NCI-H1436 (cell line): ENCODE measurements around the gene SYVN1.
A peak's percentile ranks its signal among the peaks of the same experiment; 100 is the strongest.

ENCODE experiments used
- DNase-seq: peaks from one replicate; lab custom pipeline; 2025; lab: John Stamatoyannopoulos, UW

SYVN1 gene

GRCh38 chr11:65112546-65113360 is 21.6 kb downstream of the SYVN1 start:
- DNase-seq, result peak; percentile 41

DNA sequence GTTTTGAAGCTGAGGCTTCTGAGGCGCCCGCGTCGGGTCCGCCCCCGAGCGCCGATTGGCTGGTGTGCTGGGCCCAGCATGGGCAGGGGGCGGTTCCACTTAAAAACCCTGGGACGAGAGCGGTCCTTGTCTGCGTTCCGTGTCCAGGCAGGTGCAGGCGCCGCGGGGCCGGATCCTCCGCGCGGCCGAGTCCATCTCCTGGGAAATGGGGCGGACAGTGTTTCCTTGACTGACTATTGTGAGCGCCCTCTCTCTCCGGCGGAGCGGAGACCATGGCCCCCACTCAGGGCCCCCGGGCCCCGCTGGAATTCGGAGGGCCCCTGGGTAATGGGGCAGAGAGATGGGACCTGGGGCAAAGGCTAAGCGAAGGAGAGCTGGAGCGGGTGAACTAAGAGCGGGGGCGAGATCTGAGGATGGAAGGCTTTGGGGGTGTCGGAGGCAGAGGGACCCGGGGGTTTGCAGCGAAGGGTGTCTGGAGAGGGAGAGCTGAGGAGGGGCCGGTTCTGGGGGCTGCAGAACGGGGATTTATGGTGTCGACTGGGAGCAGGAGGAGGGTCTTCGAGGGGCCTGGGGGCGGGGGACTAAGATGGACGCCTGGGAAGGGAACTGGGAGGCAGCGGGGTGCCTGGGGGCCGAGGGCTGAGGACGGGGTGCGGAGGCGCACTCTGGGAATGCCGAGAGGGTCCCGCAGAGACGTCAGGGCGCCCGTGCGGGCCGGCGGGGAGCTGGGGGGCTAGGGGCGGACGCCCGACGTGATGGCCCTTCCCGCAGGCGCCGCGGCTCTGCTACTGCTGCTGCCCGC is 22.4 kb downstream of the SYVN1 start, which contains the start of gene TM7SF2:
Gene TM7SF2, plus strand, starts transcription at position 129 of the 802 bp plus-strand sequence. Its CDS starts 144 bp downstream, at position 273.
- DNase-seq, result peak; percentile 97

DNA sequence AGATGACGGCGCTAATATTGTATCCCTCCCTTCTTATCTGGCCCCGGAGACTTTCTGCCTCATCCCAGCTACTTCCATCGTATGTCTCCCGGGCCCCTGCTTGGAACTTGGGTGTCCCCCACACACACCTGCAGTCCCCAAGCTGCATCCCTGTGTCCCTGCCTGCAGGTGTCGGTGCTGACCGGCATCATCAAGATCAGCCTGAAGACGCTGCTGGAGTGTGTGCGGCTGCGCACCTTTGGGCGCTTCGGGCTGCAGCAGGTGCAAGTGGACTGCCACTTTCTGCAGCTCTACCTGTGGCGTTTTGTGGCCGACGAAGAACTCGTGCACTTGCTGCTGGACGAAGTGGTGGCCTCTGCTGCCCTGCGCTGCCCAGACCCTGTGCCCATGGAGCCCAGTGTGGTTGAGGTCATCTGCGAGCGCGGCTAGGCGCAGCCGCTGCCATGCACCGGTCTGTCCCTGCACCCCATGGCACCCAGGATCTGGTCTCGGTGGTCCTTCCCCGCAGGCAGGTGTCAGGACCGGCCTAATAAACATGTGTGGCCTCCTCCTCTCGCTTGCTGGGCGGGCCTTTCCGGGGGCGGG is 23.1 kb downstream of the SYVN1 start:
- no peak for DNase-seq

GRCh38 chr11:65110354-65110861 is 23.9 kb downstream of the SYVN1 start:
- peak; percentile 79 for DNase-seq

- DNase-seq, result no peak
Measured at GRCh38 chr11:65109231-65110198, 24.8 kb downstream of the SYVN1 start.

DNA sequence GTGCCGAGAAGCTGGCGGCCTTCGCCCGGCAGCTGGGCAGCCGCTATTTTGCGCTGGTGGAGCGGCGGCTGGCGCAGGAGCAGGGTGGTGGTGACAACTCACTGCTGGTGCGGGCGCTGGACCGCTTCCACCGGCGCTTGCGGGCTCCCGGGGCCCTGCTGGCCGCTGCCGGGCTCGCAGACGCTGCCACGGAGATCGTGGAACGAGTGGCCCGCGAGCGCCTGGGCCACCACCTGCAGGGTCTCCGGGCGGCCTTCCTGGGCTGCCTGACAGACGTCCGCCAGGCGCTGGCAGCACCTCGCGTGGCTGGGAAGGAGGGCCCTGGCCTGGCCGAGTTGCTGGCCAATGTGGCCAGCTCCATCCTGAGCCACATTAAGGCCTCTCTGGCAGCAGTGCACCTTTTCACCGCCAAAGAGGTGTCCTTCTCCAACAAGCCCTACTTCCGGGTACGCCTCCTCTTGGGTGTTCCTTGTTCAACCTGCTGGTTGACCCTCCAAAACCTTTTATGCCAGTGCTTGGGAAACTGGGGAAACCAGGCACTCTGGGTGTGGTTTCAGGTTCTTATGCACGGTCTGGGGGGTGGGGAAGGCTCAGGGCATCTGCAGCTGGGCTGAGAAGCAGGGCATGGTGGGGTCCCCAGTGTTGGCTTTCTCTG is 25.7 kb downstream of the SYVN1 start:
- no peak for DNase-seq

GRCh38 chr11:65107751-65108468 is 26.4 kb downstream of the SYVN1 start:
- no peak for DNase-seq

DNA sequence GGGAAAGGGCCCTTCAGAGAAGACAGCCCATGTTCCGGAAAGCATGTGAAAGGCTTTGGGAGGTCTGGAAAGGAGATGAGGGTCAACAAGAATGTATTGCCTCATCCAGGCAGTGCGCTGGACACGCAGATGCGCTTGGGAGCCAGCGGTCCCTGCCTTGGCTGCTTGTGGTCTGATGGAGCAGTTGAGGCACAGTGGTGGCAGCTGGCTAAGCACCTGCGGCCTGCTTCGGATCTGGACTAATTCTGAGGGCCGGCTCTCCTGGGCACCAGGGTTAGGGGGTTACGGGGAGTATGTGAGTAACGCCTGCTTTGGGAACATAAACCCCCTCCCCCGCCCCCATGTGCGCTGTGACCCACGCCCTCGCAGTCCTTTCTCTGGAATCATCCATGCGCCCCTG is 27.2 kb downstream of the SYVN1 start:
- no peak for DNase-seq

GRCh38 chr11:65104628-65105027 is 29.7 kb downstream of the SYVN1 start:
- DNase-seq, result no peak

GRCh38 chr11:65103476-65103875 is 30.8 kb downstream of the SYVN1 start:
- no peak for DNase-seq

- DNase-seq, result no peak
Measured at GRCh38 chr11:65102142-65103095, 31.9 kb downstream of the SYVN1 start.

- no peak for DNase-seq
Measured at GRCh38 chr11:65100674-65101350, 33.5 kb downstream of the SYVN1 start.

GRCh38 chr11:65096926-65097325 is 37.4 kb downstream of the SYVN1 start:
- no peak for DNase-seq

DNA sequence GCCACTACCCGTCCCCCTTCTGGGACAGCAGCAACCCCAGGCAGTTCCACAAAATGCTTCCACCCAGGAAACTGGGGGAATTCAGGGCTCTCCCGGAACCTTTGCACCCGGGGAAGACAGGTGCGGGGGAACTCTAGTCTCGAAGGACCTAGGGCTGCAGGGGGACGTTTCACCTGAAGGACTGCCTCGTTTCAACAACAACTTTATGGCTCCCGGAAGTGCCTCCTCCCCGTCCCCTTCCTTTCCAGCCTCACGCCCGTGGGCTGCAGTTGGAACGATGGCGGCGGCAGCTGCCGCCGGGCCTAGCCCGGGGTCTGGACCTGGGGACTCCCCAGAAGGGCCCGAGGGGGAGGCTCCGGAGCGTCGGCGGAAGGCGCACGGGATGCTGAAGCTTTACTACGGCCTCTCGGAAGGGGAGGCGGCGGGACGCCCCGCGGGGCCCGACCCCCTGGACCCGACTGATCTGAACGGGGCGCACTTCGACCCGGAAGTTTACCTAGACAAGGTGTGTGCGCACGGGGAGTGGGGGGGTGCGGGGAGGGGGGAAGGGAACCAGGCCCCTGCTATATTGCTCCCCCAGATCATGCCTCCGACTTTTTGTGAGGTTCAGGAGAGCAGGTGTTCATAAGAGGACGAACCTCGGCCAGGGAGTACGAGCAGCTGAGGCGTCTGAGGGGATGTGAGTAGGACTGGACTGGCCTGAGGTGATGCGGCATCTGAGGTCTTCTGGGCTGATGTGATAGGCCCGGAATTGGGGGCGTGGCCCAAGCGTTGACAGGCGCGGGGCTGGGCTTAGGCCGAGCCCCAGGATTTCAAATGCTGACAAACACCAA is 38.1 kb downstream of the SYVN1 start, which contains the start of gene VPS51:
Gene VPS51, plus strand, starts transcription at position 241 of the 833 bp plus-strand sequence. Its CDS starts 37 bp downstream, at position 278.
- peak; percentile 86 for DNase-seq

DNA sequence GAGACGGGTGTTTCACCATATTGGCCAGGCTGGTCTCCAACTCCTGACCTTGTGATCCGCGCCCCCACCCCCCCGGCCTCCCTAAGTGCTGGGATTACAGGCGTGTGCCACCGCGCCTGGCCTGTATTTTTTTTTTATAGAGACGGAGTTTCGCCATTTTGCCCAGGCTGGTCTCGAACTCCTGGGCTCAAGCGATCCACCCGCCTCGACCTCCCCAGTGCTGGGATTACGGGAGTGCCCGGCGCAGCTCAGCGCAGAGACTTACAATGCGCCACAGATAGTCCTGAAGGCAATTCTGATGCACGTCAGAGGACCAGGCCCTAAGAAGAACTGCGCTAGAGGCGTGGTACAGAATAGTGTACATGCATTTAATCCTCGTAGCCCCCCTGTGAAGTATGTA is 38.9 kb downstream of the SYVN1 start:
- no peak for DNase-seq

DNA sequence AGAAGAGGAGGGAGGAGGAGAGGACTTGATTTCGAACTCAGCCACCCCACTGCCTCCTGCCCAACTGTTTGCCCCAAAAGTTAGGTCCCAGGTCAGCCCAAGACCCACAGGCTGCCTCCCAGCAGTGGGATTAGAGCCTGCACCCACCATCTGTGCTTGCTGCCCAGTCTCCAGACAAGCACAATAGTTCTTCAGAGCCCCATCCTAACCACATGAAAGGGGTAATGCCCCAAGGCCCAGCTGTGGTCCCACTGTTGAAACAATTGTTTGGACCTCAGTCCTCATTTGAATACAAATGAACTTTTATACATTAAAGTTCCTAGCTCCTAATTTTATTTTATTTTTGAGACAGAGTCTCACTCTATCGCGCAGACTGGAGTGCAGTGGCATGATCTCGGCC is 43.7 kb downstream of the SYVN1 start:
- DNase-seq, result no peak

GRCh38 chr11:65089621-65090020 is 44.7 kb downstream of the SYVN1 start:
- DNase-seq, result no peak
